Adrenal gland (tissue), 12 donors: ENCODE results near the gene HIP1. TPM values are rescaled to one million over a fixed set of nuclear protein-coding genes. Genes with fewer than 3 reads are reported as not detected.
"Not testable (repeated sequence)": the region's sequence is repeated elsewhere in the genome, so short reads cannot be mapped to it uniquely, and the experiment has no call there.

ENCODE experiments used
- DNase-seq, 7 donors: peaks; one replicate each; pipeline ENCODE4 v3.0.0-alpha.2; 2019 to 2020
- H3K27ac ChIP-seq, 5 donors: fragments of 200-600 bp; sonication (generic) in 4 of 5; 1 replicate in 3 of 5; 2 replicates in 2 of 5; pipeline versions ENCODE4 v1.5.1 to v1.8.0; 2016 to 2020; ENCODE audit warnings: mild to moderate bottlenecking in 1 of 5
- H3K27me3 ChIP-seq: fragments of 200-600 bp; 2 replicates; pipeline ENCODE4 v1.8.0; 2021
- H3K36me3 ChIP-seq, 2 donors: fragments of 200-600 bp; replicated peaks in 1 of 2; 1 replicate in 1 of 2; 2 replicates in 1 of 2; pipeline versions ENCODE4 v1.5.1 to v1.8.0; 2018 to 2022
- H3K4me1 ChIP-seq, 2 donors: fragments of 200-600 bp; replicated peaks in 1 of 2; 1 replicate in 1 of 2; 2 replicates in 1 of 2; pipeline versions ENCODE4 v1.5.1 to v1.8.0; 2018 to 2021
- H3K4me3 ChIP-seq, 4 donors: fragments of 200-600 bp; sonication (generic) in 3 of 4; one replicate each; pipeline ENCODE4 v1.5.1; 2016 to 2018
- H3K9me3 ChIP-seq, 3 donors: fragments of 200-600 bp; sonication (generic) in 1 of 3; replicated peaks in 1 of 3; 1 replicate in 2 of 3; 2 replicates in 1 of 3; pipeline versions ENCODE4 v1.5.1 to v1.8.0; 2016 to 2021
- POLR2A ChIP-seq, 2 donors: fragments of 450-650 bp; IDR thresholded peaks; one replicate each; pipeline ENCODE4 v1.6.1; 2017; ENCODE audit warnings: antibody characterized with exemption in 2 of 2, mild to moderate bottlenecking in 2 of 2, moderate library complexity in 1 of 2
- WGBS, 4 donors: extraction: QIAGEN DNeasy Blood & Tissue Kit in 2 of 4; methylation state at CpG; one replicate each; pipeline versions ENCODE4 v1.1.5 to v1.1.7; 2013 to 2017; 5-methylcytosine and 5-hydroxymethylcytosine counted together
- intact Hi-C, 2 donors: fragments of 100-400 bp; cut with DNase I; formaldehyde crosslinking; loops; one replicate each; pipeline versions ENCODE4 v1.14.1 to v1.15.0; 2022 to 2023
- polyA plus RNA-seq, 3 donors: library from polyadenylated mRNA; stranded (reverse); fragments of 200-250 nt in 2 of 3; fragments of 350-450 nt in 1 of 3; fragmentation: Illumina TruSeq in 1 of 3; extraction: RNeasy Lipid Tissue Mini Kit (QIAGEN cat#74804) in 1 of 3; gene quantifications; one replicate each; pipeline ENCODE4 v1.2.3, GENCODE V29; 2013 to 2014
- total RNA-seq, 9 donors: library from RNA; depleted of rRNA in 4 of 9; stranded (reverse); fragments of >200 nt in 4 of 9; fragments of 120-200 nt in 1 of 9; fragmentation: NEBNext Ultra II Directional in 1 of 9; extraction: Animal tissue kit (Norgen Biotek cat#: 25700) in 1 of 9; gene quantifications; one replicate each; pipeline versions ENCODE4 v1.1.0 to v1.2.4, GENCODE V29; 2013 to 2023
- TF ChIP-seq, protein P1 (sequence below), 6 experiments: fragments of 450-650 bp in 4 of 6; fragments of 200-600 bp in 2 of 6; sonication (generic) in 1 of 6; IDR thresholded peaks; 1 replicate in 5 of 6; 2 replicates in 1 of 6; pipeline versions ENCODE4 v1.5.1 to v1.8.0; 2016 to 2021; ENCODE audit warnings: antibody characterized with exemption in 6 of 6, mild to moderate bottlenecking in 2 of 6, moderate library complexity in 1 of 6
- donor health status: healthy with polysubstance abuse.
- donor health status: Bipolar disorder and iron deficiency.
- donor health status: DM: yes; HTN: yes; CAD: no.
- donor health status: DM: no; HTN: no; CAD: no.
- donor health status: DM: no; HTN: no; CAD: no.
- donor health status: DM: yes; HTN: yes; CAD: no.

The HIP1 gene
- total and polyA plus RNA-seq, 12 donors, result 5.9 to 48.9 (median 32.8) TPM

DNA sequence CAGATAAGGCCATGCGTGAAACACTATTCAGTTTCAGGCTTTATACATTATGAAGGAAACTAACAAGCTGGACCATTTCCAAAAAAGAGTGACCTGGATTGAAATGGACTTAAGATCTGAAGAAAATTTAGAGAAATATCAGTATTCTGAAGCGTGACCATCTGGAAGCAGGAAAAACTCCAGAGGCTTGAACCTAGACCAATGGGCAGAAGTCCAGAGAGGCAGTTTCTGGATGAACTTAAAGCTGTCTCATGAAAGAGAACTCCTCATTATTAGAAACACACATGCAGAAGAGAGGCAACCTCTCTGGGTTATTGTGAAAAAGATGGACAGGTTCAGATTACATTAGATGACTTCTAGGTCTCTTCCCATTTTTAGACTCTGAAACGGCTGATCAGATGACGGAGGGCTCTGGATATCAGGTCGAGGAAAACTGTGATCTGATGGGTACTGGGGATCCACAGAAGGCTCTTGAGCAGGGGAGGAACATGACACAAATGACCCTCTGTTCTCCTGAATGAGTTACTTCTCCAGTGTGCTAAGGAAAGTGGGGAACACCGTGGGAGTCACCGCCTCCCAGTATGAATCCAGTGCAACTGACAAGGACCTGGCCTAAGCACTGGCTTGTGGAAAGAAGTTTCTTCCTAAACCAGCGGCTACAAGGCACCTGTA, 130.2 kb downstream of the HIP1 start:
- intact Hi-C loops, result no loop called here
- Histone ChIP-seq H3K27me3 (no peaks in the 10 kb centered on the region), H3K27ac (no peak overlapping the region), H3K9me3 (no peaks in the 10 kb centered on the region), H3K4me3 (no peak overlapping the region), H3K36me3 (no peaks in the 10 kb centered on the region), H3K4me1 (peaks cover 8 to 14% of the 10 kb centered on the region in 2 donors)
- no peak for DNase-seq
- WGBS, 4 donors, result 79 to 84% (median 83%) methylated on average over 8 of the region's 8 CpGs
- TF ChIP-seq POLR2A (IDR thresholded peaks at IDR 0.05), result no peak
- TF ChIP-seq, protein P1, sequence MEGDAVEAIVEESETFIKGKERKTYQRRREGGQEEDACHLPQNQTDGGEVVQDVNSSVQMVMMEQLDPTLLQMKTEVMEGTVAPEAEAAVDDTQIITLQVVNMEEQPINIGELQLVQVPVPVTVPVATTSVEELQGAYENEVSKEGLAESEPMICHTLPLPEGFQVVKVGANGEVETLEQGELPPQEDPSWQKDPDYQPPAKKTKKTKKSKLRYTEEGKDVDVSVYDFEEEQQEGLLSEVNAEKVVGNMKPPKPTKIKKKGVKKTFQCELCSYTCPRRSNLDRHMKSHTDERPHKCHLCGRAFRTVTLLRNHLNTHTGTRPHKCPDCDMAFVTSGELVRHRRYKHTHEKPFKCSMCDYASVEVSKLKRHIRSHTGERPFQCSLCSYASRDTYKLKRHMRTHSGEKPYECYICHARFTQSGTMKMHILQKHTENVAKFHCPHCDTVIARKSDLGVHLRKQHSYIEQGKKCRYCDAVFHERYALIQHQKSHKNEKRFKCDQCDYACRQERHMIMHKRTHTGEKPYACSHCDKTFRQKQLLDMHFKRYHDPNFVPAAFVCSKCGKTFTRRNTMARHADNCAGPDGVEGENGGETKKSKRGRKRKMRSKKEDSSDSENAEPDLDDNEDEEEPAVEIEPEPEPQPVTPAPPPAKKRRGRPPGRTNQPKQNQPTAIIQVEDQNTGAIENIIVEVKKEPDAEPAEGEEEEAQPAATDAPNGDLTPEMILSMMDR (IDR thresholded peaks at IDR 0.05), result no peak

DNA sequence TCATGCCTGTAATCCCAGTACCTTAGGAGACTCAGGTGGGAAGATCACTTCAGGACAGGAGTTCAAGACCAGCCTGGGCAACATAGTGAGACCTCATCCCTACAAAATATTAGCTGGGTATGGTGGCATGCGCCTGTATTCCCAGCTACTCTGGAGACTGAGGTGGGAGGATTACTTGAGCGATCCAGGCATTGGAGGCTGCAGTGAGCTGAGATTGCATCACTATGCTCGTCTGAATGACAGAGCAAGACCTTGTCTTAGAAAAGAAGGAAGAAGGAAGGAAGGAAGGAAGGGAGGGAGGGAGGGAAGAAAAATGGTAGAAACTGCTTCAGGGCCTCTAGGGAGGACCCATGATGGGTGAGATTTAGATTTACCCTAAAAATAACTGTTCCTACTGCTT, 134.3 kb downstream of the HIP1 start:
- 71 to 85% (median 81%) methylated on average over 3 of the region's 3 CpGs for WGBS, 4 donors
- no peak overlapping the region for H3K4me3 ChIP-seq
- no peaks in the 10 kb centered on the region for H3K4me1 ChIP-seq
- intact Hi-C loops, result no loop called here
- H3K27me3 ChIP-seq, result no peaks in the 10 kb centered on the region
- no peak overlapping the region for H3K27ac ChIP-seq
- no peak for TF ChIP-seq POLR2A (IDR thresholded peaks at IDR 0.05)
- TF ChIP-seq, protein P1 (IDR thresholded peaks at IDR 0.05), result no peak
- no peak for DNase-seq
- H3K9me3 ChIP-seq, result no peaks in the 10 kb centered on the region
- H3K36me3 ChIP-seq, result no peaks in the 10 kb centered on the region

DNA sequence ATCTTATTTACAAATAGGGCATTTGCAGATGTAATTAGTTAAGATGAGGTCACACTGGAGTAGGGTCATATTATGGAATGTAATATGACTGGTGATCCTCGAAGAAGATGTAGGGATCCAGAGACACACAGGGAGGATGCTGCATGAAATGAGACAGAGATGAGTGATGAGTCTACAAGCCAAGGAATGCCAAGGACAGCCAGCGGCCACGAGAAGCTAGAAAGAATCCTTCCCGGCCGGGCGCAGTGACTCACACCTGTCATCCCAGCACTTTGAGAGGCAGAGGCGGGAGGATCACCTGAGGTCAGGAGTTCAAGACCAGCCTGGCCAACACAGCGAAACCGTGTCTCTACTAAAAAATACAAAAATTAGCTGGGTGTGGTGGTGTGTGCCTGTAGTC, 135.9 kb downstream of the HIP1 start:
- H3K27ac ChIP-seq, H3K4me3 ChIP-seq, H3K9me3 ChIP-seq, H3K36me3 ChIP-seq, intact Hi-C loops, H3K27me3 ChIP-seq: not testable (repeated sequence)
- WGBS, 4 donors, result 55 to 77% (median 65%) methylated on average over 9 of the region's 9 CpGs
- peak in 6 of 7 donors; percentile 36 to 78 (median 72) for DNase-seq
- peaks cover 0 to 10% of the 10 kb centered on the region in 2 donors for H3K4me1 ChIP-seq

DNA sequence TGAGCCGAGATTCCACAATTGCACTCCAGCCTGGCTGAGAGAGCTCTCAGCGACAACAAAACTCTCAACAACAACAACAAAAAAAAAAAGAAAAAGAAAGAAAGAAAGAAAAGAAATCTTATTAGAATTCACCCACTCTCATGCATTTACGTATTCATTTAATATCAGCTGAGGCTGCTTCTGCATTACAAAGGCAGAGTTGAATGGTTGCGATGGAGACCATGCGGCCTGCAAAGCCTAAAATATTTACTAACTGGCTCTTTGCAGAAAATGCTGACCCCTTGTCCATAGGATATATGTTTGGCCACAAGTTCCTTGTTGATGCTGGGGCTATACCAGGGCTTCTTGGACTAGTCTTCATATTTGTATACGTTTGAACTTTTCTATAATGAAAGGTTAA, 137.2 kb downstream of the HIP1 start:
- no peaks in the 10 kb centered on the region for H3K27me3 ChIP-seq
- intact Hi-C loops, result no loop called here
- 95 to 99% (median 97%) methylated on average over 6 of the region's 6 CpGs for WGBS, 4 donors

DNA sequence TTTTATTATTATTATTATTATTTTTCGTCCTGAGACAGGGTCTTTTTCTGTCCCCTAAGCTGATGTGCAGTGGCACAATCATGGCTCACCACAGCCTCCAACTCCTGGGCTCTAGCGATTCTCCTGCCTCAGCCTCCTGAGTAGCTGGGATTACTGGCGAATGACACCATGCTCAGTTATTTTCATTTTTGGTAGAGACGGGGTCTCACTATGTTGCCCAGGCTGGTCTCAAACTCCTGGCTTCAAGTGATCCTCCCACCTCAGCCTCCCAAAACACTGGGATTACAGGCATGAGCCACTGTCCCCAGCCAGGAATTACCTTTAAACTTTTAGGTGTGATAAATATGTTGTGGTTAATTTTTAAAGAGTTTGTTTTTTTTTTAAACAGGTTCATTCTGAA, 138.0 kb downstream of the HIP1 start:
- DNase-seq, intact Hi-C loops: not testable (repeated sequence)
- WGBS, 4 donors, result 73 to 98% (median 84%) methylated on average over 4 of the region's 4 CpGs

More for the DNA sequence above, 137.2 kb downstream of the HIP1 start:
- H3K4me3 ChIP-seq, result no peak overlapping the region
- TF ChIP-seq, protein P1 (IDR thresholded peaks at IDR 0.05), result no peak
- TF ChIP-seq POLR2A (IDR thresholded peaks at IDR 0.05), result no peak
- H3K36me3 ChIP-seq, result no peaks in the 10 kb centered on the region
- H3K27ac ChIP-seq, result no peak overlapping the region
- DNase-seq, result no peak
- no peaks in the 10 kb centered on the region for H3K9me3 ChIP-seq
- peaks cover 0 to 20% of the 10 kb centered on the region in 2 donors for H3K4me1 ChIP-seq

More for the DNA sequence above, 138.0 kb downstream of the HIP1 start:
- not testable (repeated sequence) for H3K27ac ChIP-seq, H3K27me3 ChIP-seq, H3K9me3 ChIP-seq, H3K4me3 ChIP-seq, H3K36me3 ChIP-seq
- H3K4me1 ChIP-seq, result peaks cover 0 to 22% of the 10 kb centered on the region in 2 donors
